Endothelial cell (in vitro differentiated cells): Measurements from ENCODE around the gene B4GALNT2. TPM values are rescaled to one million over a fixed set of nuclear protein-coding genes. Genes with fewer than 3 reads are reported as not detected.

Source experiments
- DNase-seq: peaks from one replicate; pipeline ENCODE4 v3.0.0; 2021; ENCODE audit warnings: low spot score
- H3K27ac Mint-ChIP-seq: one replicate; pipeline ENCODE4 v1.8.0; 2021; ENCODE audit warnings: mixed read lengths, inconsistent platforms; ENCODE audit not compliant: unreplicated experiment
- H3K27me3 Mint-ChIP-seq: one replicate; pipeline ENCODE4 v1.8.0; 2021; ENCODE audit warnings: mild to moderate bottlenecking, moderate library complexity, mixed read lengths, inconsistent platforms; ENCODE audit not compliant: unreplicated experiment
- H3K36me3 Mint-ChIP-seq: one replicate; pipeline ENCODE4 v1.8.0; 2021; ENCODE audit warnings: mild to moderate bottlenecking, low read depth, mixed read lengths, inconsistent platforms; ENCODE audit not compliant: unreplicated experiment
- H3K4me1 Mint-ChIP-seq: one replicate; pipeline ENCODE4 v1.8.0; 2021; ENCODE audit warnings: mild to moderate bottlenecking, mixed read lengths, inconsistent platforms; ENCODE audit not compliant: unreplicated experiment
- H3K4me3 Mint-ChIP-seq: one replicate; pipeline ENCODE4 v1.8.0; 2021; ENCODE audit warnings: mild to moderate bottlenecking, mixed read lengths, inconsistent platforms; ENCODE audit not compliant: unreplicated experiment
- H3K9me3 Mint-ChIP-seq: one replicate; pipeline ENCODE4 v1.8.0; 2021; ENCODE audit warnings: mixed read lengths, inconsistent platforms; ENCODE audit not compliant: unreplicated experiment
- total RNA-seq: library from RNA; stranded (reverse); fragmentation: NEBNext Ultra II Directional; extraction: Animal tissue kit (Norgen Biotek cat#: 25700); gene quantifications from one replicate; pipeline ENCODE4 v1.2.1, GENCODE V29; 2021; ENCODE audit not compliant: unreplicated experiment
- TF ChIP-seq, protein P1 (sequence below): fragments of 200-600 bp; sonication (generic); IDR thresholded peaks from one replicate; pipeline ENCODE4 v1.5.0; 2021; ENCODE audit warnings: antibody characterized with exemption; ENCODE audit not compliant: unreplicated experiment

B4GALNT2 gene
- total RNA-seq, 1 donor from 2014 or later = not detected

DNA sequence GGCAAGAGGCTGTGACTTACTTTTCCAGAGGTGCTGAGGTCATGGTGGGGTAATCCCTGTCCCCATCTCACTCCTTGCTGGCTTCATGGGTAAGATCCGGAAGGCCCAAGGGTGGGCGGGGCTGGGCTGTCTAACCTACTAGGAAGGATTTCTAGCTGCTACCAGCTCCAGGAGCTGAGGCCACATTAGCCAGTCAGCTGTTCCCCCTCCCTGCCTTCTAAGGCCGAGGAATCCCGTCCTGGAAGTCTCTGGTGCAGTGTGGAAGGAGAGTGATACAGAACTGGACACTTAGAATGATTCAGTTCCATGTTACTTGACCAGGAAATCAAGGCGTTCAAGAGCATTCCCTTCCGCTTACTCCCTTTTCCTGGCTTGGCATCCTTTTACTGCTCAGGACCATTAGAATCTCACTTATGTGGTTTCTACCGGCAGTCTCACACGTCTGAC lies 68.9 kb downstream of the B4GALNT2 start:
- no peaks in the 10 kb centered on the region for H3K9me3 Mint-ChIP-seq
- peaks cover 6% of the 10 kb centered on the region for H3K4me1 Mint-ChIP-seq
- H3K27ac Mint-ChIP-seq = no peak overlapping the region
- peaks cover 10% of the 10 kb centered on the region for H3K36me3 Mint-ChIP-seq
- peak overlapping the region; percentile 2 for H3K4me3 Mint-ChIP-seq
- H3K27me3 Mint-ChIP-seq = peaks cover 1% of the 10 kb centered on the region
- TF ChIP-seq, protein P1, sequence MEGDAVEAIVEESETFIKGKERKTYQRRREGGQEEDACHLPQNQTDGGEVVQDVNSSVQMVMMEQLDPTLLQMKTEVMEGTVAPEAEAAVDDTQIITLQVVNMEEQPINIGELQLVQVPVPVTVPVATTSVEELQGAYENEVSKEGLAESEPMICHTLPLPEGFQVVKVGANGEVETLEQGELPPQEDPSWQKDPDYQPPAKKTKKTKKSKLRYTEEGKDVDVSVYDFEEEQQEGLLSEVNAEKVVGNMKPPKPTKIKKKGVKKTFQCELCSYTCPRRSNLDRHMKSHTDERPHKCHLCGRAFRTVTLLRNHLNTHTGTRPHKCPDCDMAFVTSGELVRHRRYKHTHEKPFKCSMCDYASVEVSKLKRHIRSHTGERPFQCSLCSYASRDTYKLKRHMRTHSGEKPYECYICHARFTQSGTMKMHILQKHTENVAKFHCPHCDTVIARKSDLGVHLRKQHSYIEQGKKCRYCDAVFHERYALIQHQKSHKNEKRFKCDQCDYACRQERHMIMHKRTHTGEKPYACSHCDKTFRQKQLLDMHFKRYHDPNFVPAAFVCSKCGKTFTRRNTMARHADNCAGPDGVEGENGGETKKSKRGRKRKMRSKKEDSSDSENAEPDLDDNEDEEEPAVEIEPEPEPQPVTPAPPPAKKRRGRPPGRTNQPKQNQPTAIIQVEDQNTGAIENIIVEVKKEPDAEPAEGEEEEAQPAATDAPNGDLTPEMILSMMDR = no peak
- no peak for DNase-seq

GRCh38 chr17:49203796-49204195 lies 71.2 kb downstream of the B4GALNT2 start:
- Mint-ChIP-seq H3K36me3 (peaks cover 10% of the 10 kb centered on the region), H3K27me3 (peaks cover 1% of the 10 kb centered on the region), H3K4me1 (peaks cover 22% of the 10 kb centered on the region), H3K4me3 (no peak overlapping the region), H3K27ac (no peak overlapping the region), H3K9me3 (no peaks in the 10 kb centered on the region)
- TF ChIP-seq, protein P1 = no peak
- no peak for DNase-seq

- peaks cover 10% of the 10 kb centered on the region for H3K36me3 Mint-ChIP-seq
- TF ChIP-seq, protein P1 = no peak
- H3K27me3 Mint-ChIP-seq = peaks cover 4% of the 10 kb centered on the region
- H3K9me3 Mint-ChIP-seq = no peaks in the 10 kb centered on the region
- H3K27ac Mint-ChIP-seq = no peak overlapping the region
- DNase-seq = no peak
- peak overlapping the region; percentile 60 for H3K4me3 Mint-ChIP-seq
- peaks cover 29% of the 10 kb centered on the region for H3K4me1 Mint-ChIP-seq
Measured at GRCh38 chr17:49204516-49204915, 71.9 kb downstream of the B4GALNT2 start.

DNA sequence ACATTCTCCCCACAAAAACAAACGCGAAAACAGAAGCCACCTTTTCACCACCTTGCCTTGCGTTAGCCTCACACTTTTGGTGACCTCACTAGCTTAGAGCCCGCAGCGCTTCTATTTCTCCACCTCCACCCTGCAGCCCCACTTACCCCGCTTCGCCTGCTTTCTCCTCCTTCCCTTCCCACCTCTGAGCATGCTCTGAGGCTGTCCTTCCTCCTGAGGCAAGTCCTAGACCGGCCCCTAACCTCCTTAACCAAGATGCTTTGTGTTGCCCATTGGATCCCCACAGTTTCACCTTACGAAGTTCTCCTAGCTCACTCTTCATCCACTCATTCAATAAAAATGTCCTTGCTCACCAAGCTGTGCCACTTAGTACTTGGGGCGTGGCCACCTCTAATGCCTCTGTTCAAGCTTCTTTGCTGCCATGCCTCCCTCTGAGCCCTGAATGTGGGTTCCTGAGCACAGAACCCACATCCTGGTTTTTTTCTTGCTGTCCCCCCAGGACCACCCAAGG lies 76.5 kb downstream of the B4GALNT2 start:
- DNase-seq = no peak
- peak overlapping the region; percentile 15 for H3K27ac Mint-ChIP-seq
- peaks cover 4% of the 10 kb centered on the region for H3K36me3 Mint-ChIP-seq
- peaks cover 9% of the 10 kb centered on the region for H3K27me3 Mint-ChIP-seq
- TF ChIP-seq, protein P1 = no peak
- H3K4me3 Mint-ChIP-seq = no peak overlapping the region
- H3K9me3 Mint-ChIP-seq = no peaks in the 10 kb centered on the region
- H3K4me1 Mint-ChIP-seq = peaks cover 56% of the 10 kb centered on the region

GRCh38 chr17:49210158-49211029 lies 77.8 kb downstream of the B4GALNT2 start, which contains the start of the genes ABI3 and GNGT2:
Gene ABI3, plus strand, starts transcription at chr17:49210707. Its CDS starts 18 bp downstream, at chr17:49210725.
Gene GNGT2, minus strand, starts transcription at chr17:49210574. Its CDS starts 3,152 bp downstream, at chr17:49207422.
- peaks cover 12% of the 10 kb centered on the region for H3K27me3 Mint-ChIP-seq
- peak within 1 kb of the TSS; percentile 73 for H3K4me3 Mint-ChIP-seq
- H3K27ac Mint-ChIP-seq = peak within 1 kb of the TSS; percentile 67
- H3K36me3 Mint-ChIP-seq = peaks cover 10% of the 10 kb centered on the region
- no peaks in the 10 kb centered on the region for H3K9me3 Mint-ChIP-seq
- peaks cover 62% of the 10 kb centered on the region for H3K4me1 Mint-ChIP-seq
- TF ChIP-seq, protein P1 = no peak
- DNase-seq = peak; percentile 50
